CD4-positive, alpha-beta T cell (primary cell): Measurements from ENCODE around the gene THEMIS. TPM values are rescaled to one million over a fixed set of nuclear protein-coding genes. Genes with fewer than 3 reads are reported as not detected.

ENCODE experiments used
- ATAC-seq: fragments of 200-7000 bp; cut with Tn5 transposase; one replicate; pipeline ENCODE4 v1.10.0; 2022; ENCODE audit warnings: mild to moderate bottlenecking; ENCODE audit not compliant: poor library complexity
- CTCF ChIA-PET: fragments of 350-600 bp; sonication (Branson Sonifier 250); formaldehyde crosslinking; loops from one replicate; lab custom pipeline; 2021; ENCODE audit warnings: antibody characterized with exemption, inconsistent platforms; lab: Charles Lee
- POLR2A ChIA-PET: fragments of 350-600 bp; sonication (Branson Sonifier 250); formaldehyde crosslinking; loops from one replicate; lab custom pipeline; 2021; ENCODE audit warnings: antibody characterized with exemption, inconsistent platforms; lab: Charles Lee
- DNase-seq, 14 experiments: peaks; one replicate each; pipeline ENCODE4 v3.0.0-alpha.2; 2013 to 2020; ENCODE audit warnings: mixed read lengths in 2 of 14
- H3K27ac ChIP-seq, 2 donors: one replicate each; pipeline versions ENCODE4 v1.5.1 to v1.7.0; 2013; ENCODE audit warnings: low read length in 2 of 2, low read depth in 1 of 2, mild to moderate bottlenecking in 1 of 2
- H3K27me3 ChIP-seq, 2 experiments: 1 replicate in 1 of 2; 2 replicates in 1 of 2; pipeline versions ENCODE4 v1.6.1 to v1.7.0; 2013; ENCODE audit warnings: low read length in 2 of 2, control low read depth in 1 of 2, mild to moderate bottlenecking in 1 of 2, moderate library complexity in 1 of 2; ENCODE audit not compliant: insufficient read depth in 2 of 2, control insufficient read depth in 1 of 2
- H3K36me3 ChIP-seq: one replicate; pipeline ENCODE4 v1.6.1; 2013; ENCODE audit warnings: low read length, control low read depth; ENCODE audit not compliant: insufficient read depth
- H3K4me1 ChIP-seq: one replicate; pipeline ENCODE4 v1.6.1; 2013; ENCODE audit warnings: low read length, control low read depth; ENCODE audit not compliant: insufficient read depth
- H3K4me3 ChIP-seq: one replicate; pipeline ENCODE4 v1.5.1; 2013; ENCODE audit warnings: mild to moderate bottlenecking, low read length, moderate library complexity
- H3K9me3 ChIP-seq, 2 experiments: 1 replicate in 1 of 2; 2 replicates in 1 of 2; pipeline versions ENCODE4 v1.6.1 to v1.7.0; 2013; ENCODE audit warnings: low read length in 2 of 2, mild to moderate bottlenecking in 2 of 2, control low read depth in 1 of 2, moderate library complexity in 1 of 2; ENCODE audit not compliant: control insufficient read depth in 1 of 2, insufficient read depth in 1 of 2
- H3K27ac Mint-ChIP-seq: one replicate; pipeline ENCODE4 v1.8.0; 2020; ENCODE audit warnings: mixed read lengths
- H3K27me3 Mint-ChIP-seq: one replicate; pipeline ENCODE4 v1.8.0; 2021; ENCODE audit warnings: mixed read lengths
- H3K36me3 Mint-ChIP-seq: one replicate; pipeline ENCODE4 v1.8.0; 2021; ENCODE audit warnings: low read depth, mixed read lengths
- H3K4me1 Mint-ChIP-seq: one replicate; pipeline ENCODE4 v1.8.0; 2021; ENCODE audit warnings: low read depth, mixed read lengths
- H3K4me3 Mint-ChIP-seq: one replicate; pipeline ENCODE4 v1.8.0; 2020; ENCODE audit warnings: mild to moderate bottlenecking, mixed read lengths
- H3K9me3 Mint-ChIP-seq: one replicate; pipeline ENCODE4 v1.8.0; 2020; ENCODE audit warnings: mixed read lengths
- CTCF ChIP-seq: fragments of 200-600 bp; IDR thresholded peaks from one replicate; pipeline ENCODE4 v1.8.0; 2022; ENCODE audit warnings: antibody characterized with exemption, mild to moderate bottlenecking
- intact Hi-C, 2 experiments: fragments of 100-400 bp; cut with DNase I in 1 of 2; cut with micrococcal nuclease in 1 of 2; formaldehyde crosslinking; loops; one replicate each; pipeline versions ENCODE4 v1.15.1 to v1.9.0; 2023 to 2025; cut with DNase I, micrococcal nuclease
- total RNA-seq, 174 experiments: library from RNA in 2 of 174; stranded (reverse) in 2 of 174; gene quantifications; one replicate each; pipeline ENCODE4 v1.2.3 and lab custom pipeline; 2021 to 2026

The THEMIS gene
- total RNA-seq, 2 experiments from 2014 or later, result 25.0 to 25.3 TPM

GRCh38 chr6:127869772-127870404, 31.0 kb downstream of the THEMIS start:
- Mint-ChIP-seq H3K36me3 (peaks cover 62% of the 10 kb centered on the region), H3K9me3 (no peaks in the 10 kb centered on the region), H3K4me3 (no peak overlapping the region), H3K4me1 (peaks cover 68% of the 10 kb centered on the region), H3K27ac (peak overlapping the region; percentile 61), H3K27me3 (no peaks in the 10 kb centered on the region)
- CTCF ChIA-PET, result interaction anchor here (0.6 to 1.7 kb wide), 6 partner anchors 8 to 1753 kb away, joined by 3 to 5 read pairs (median 3); no protein-coding TSS in a partner anchor
- no peak for TF ChIP-seq CTCF
- Histone ChIP-seq H3K4me1 (peaks cover 15% of the 10 kb centered on the region), H3K27ac (no peak overlapping the region), H3K27me3 (no peaks in the 10 kb centered on the region), H3K36me3 (peaks cover 21% of the 10 kb centered on the region), H3K4me3 (no peak overlapping the region), H3K9me3 (peaks cover 3 to 15% of the 10 kb centered on the region in 2 experiments)
- POLR2A ChIA-PET, result interaction anchor here (1.2 to 2.1 kb wide), 2 partner anchors 29 to 64 kb away, joined by 3 to 6 read pairs; no protein-coding TSS in a partner anchor
- ATAC-seq, result no peak
- no peak for DNase-seq
- intact Hi-C loops, result no loop called here

GRCh38 chr6:127869183-127869582, 31.7 kb downstream of the THEMIS start:
- peak; percentile 41 for ATAC-seq
- no peak for DNase-seq
- Histone ChIP-seq H3K4me3 (no peak overlapping the region), H3K27me3 (no peaks in the 10 kb centered on the region), H3K9me3 (peaks cover 0 to 11% of the 10 kb centered on the region in 2 experiments), H3K27ac (no peak overlapping the region), H3K4me1 (peaks cover 18% of the 10 kb centered on the region), H3K36me3 (peaks cover 28% of the 10 kb centered on the region)
- peaks cover 71% of the 10 kb centered on the region for H3K4me1 Mint-ChIP-seq
- H3K36me3 Mint-ChIP-seq, result peaks cover 64% of the 10 kb centered on the region
- no peaks in the 10 kb centered on the region for H3K27me3 Mint-ChIP-seq
- ChIA-PET POLR2A (interaction anchor here (0.9 to 2.1 kb wide), 5 partner anchors 9 to 65 kb away, joined by 3 to 6 read pairs (median 3); no protein-coding TSS in a partner anchor), CTCF (interaction anchor here (0.6 to 1.7 kb wide), 6 partner anchors 9 to 1754 kb away, joined by 3 to 5 read pairs (median 3); no protein-coding TSS in a partner anchor)
- peak overlapping the region; percentile 28 for H3K4me3 Mint-ChIP-seq
- peak overlapping the region; percentile 61 for H3K27ac Mint-ChIP-seq
- no peak for TF ChIP-seq CTCF
- intact Hi-C loops, result no loop called here
- no peaks in the 10 kb centered on the region for H3K9me3 Mint-ChIP-seq

- no peak for ATAC-seq
- TF ChIP-seq CTCF, result no peak
- Histone ChIP-seq H3K4me1 (peaks cover 18% of the 10 kb centered on the region), H3K4me3 (no peak overlapping the region), H3K36me3 (peaks cover 34% of the 10 kb centered on the region), H3K9me3 (peaks cover 0 to 10% of the 10 kb centered on the region in 2 experiments), H3K27ac (no peak overlapping the region), H3K27me3 (no peaks in the 10 kb centered on the region)
- Mint-ChIP-seq H3K27me3 (no peaks in the 10 kb centered on the region), H3K9me3 (no peaks in the 10 kb centered on the region), H3K4me1 (peaks cover 74% of the 10 kb centered on the region), H3K36me3 (peaks cover 65% of the 10 kb centered on the region), H3K4me3 (peak overlapping the region; percentile 22), H3K27ac (peak overlapping the region; percentile 67)
- ChIA-PET CTCF (interaction anchor here (1.0 to 1.7 kb wide), 4 partner anchors 10 to 22 kb away, joined by 3 to 5 read pairs (median 4); no protein-coding TSS in a partner anchor), POLR2A (interaction anchor here (1.0 to 2.1 kb wide), 3 partner anchors 10 to 50 kb away, joined by 3 to 6 read pairs (median 4); no protein-coding TSS in a partner anchor)
- intact Hi-C loops, result no loop called here
- DNase-seq, result no peak
These were observed 32.5 kb downstream of the THEMIS start for GRCh38 chr6:127868338-127868737.
